GM12878 (cell line): ENCODE results near the gene ESPL1. TPM values are rescaled to one million over a fixed set of nuclear protein-coding genes. Genes with fewer than 3 reads are reported as not detected.

Source experiments
- ATAC-seq: fragments of 200-7000 bp; cut with Tn5 transposase; 3 replicates; pipeline ENCODE4 v1.9.1; 2020; ENCODE audit warnings: mild to moderate bottlenecking, moderate library complexity
- BruUV-seq: library from RNA; stranded (reverse); fragments of 400-500 nt; replicated peaks from 2 replicates; lab custom pipeline; 2021; lab: Mats Ljungman, UMichigan
- CTCF ChIA-PET: fragments of 300-600 bp; sonication (Branson Sonifier 250); formaldehyde crosslinking; extraction: SDS; loops from one replicate; lab custom pipeline; 2021; ENCODE audit warnings: inconsistent platforms; lab: Yijun Ruan, JAX
- POLR2A ChIA-PET: fragments of 350-600 bp; formaldehyde crosslinking; extraction: SDS; loops from one replicate; lab custom pipeline; 2021; ENCODE audit warnings: inconsistent platforms; lab: Charles Lee
- RAD21 ChIA-PET: fragments of 300-600 bp; sonication (Branson Sonifier 250); formaldehyde crosslinking; loops from one replicate; lab custom pipeline; 2023; ENCODE audit warnings: antibody characterized with exemption; ENCODE audit not compliant: unreplicated experiment; lab: Charles Lee
- SMC1A ChIA-PET: fragments of 300-600 bp; sonication (Branson Sonifier 250); formaldehyde crosslinking; loops from one replicate; lab custom pipeline; 2023; ENCODE audit not compliant: unreplicated experiment, uncharacterized antibody; lab: Charles Lee
- DNase-seq: peaks from one replicate; pipeline ENCODE4 v3.0.0-alpha.2; 2011; ENCODE audit warnings: low read depth, low spot score
- FAIRE-seq: peaks from 3 replicates; lab custom pipeline; 2011; peaks lifted over from hg19 to GRCh38; lab: Jason Lieb, UNC
- H2AFZ ChIP-seq: 2 replicates; pipeline ENCODE4 v1.6.0; 2011; ENCODE audit warnings: low read depth, low read length, control low read depth; ENCODE audit not compliant: control insufficient read depth
- H3K27ac ChIP-seq: 2 replicates; pipeline ENCODE4 v1.5.1; 2011; ENCODE audit warnings: control low read depth; ENCODE audit not compliant: control insufficient read depth, insufficient read depth
- H3K27me3 ChIP-seq, 2 experiments: replicated peaks in 1 of 2; 2 replicates each; pipeline versions ENCODE4 v1.6.0 to v1.6.1; 2011; ENCODE audit warnings: low read length in 1 of 2; ENCODE audit not compliant: control insufficient read depth in 2 of 2, insufficient read depth in 2 of 2
- H3K36me3 ChIP-seq, 2 experiments: 2 replicates each; pipeline ENCODE4 v1.5.1; 2011; ENCODE audit warnings: low read length in 1 of 2; ENCODE audit not compliant: control insufficient read depth in 2 of 2, insufficient read depth in 2 of 2
- H3K4me1 ChIP-seq: 2 replicates; pipeline ENCODE4 v1.6.1; 2011; ENCODE audit warnings: mild to moderate bottlenecking, low read length, moderate library complexity, mixed read lengths; ENCODE audit not compliant: control insufficient read depth, insufficient read depth
- H3K4me2 ChIP-seq: 2 replicates; pipeline ENCODE4 v1.6.0; 2011; ENCODE audit warnings: control low read depth; ENCODE audit not compliant: control insufficient read depth, insufficient read depth
- H3K4me3 ChIP-seq: fragments of 200-600 bp; sonication (generic); 2 replicates; pipeline ENCODE4 v1.5.1; 2016
- H3K79me2 ChIP-seq: 2 replicates; pipeline ENCODE4 v1.6.0; 2011; ENCODE audit warnings: low read length; ENCODE audit not compliant: control insufficient read depth, insufficient read depth
- H3K9ac ChIP-seq: 2 replicates; pipeline ENCODE4 v1.8.0; 2011; ENCODE audit warnings: low read length, control low read depth, mixed read lengths; ENCODE audit not compliant: control insufficient read depth, insufficient read depth
- H3K9me3 ChIP-seq: replicated peaks from 3 replicates; pipeline ENCODE4 v1.5.1; 2011; ENCODE audit warnings: mild to moderate bottlenecking, low read length; ENCODE audit not compliant: control insufficient read depth, insufficient read depth
- H4K20me1 ChIP-seq: 2 replicates; pipeline ENCODE4 v1.6.0; 2011; ENCODE audit not compliant: control insufficient read depth, insufficient read depth
- BCLAF1 ChIP-seq: fragments of 450-650 bp; IDR thresholded peaks from 2 replicates; pipeline ENCODE4 v1.6.1; 2017; ENCODE audit warnings: antibody characterized with exemption, mild to moderate bottlenecking, moderate library complexity
- CEBPB ChIP-seq, 2 experiments: fragments of 150-350 bp in 1 of 2; IDR thresholded peaks; 2 replicates each; pipeline ENCODE4 v1.6.1; 2012 to 2014; ENCODE audit warnings: low read depth in 2 of 2, low read length in 2 of 2, borderline replicate concordance in 1 of 2, inconsistent platforms in 1 of 2
- ELK1 ChIP-seq: IDR thresholded peaks from 2 replicates; pipeline ENCODE4 v1.6.1; 2012; ENCODE audit warnings: low read depth, low read length, improper control_type of control experiment
- MTA3 ChIP-seq: IDR thresholded peaks from 2 replicates; pipeline ENCODE4 v1.6.1; 2012; ENCODE audit warnings: low read length, inconsistent platforms, borderline replicate concordance
- RB1 ChIP-seq: fragments of 450-650 bp; formaldehyde crosslinking; IDR thresholded peaks from 2 replicates; pipeline ENCODE4 v1.6.1; 2017; ENCODE audit warnings: mild to moderate bottlenecking, borderline replicate concordance
- SKIL ChIP-seq: fragments of 450-650 bp; IDR thresholded peaks from 2 replicates; pipeline ENCODE4 v1.6.1; 2017; ENCODE audit warnings: mild to moderate bottlenecking, low read depth, inconsistent platforms; ENCODE audit not compliant: poor library complexity, severe bottlenecking
- SMAD5 ChIP-seq: IDR thresholded peaks from 2 replicates; pipeline ENCODE4 v1.6.1; 2016; ENCODE audit warnings: antibody characterized with exemption, low read depth
- SMC3 ChIP-seq: IDR thresholded peaks from 2 replicates; pipeline ENCODE4 v1.6.1; 2011; ENCODE audit warnings: low read length, improper control_type of control experiment, borderline replicate concordance
- STAT3 ChIP-seq: IDR thresholded peaks from 2 replicates; pipeline ENCODE4 v1.6.1; 2011; ENCODE audit warnings: low read depth, low read length, improper control_type of control experiment
- WGBS: methylation state at CpG from one replicate; pipeline ENCODE4 v1.1.6; 2016; ENCODE audit warnings: low lambda C conversion rate; ENCODE audit not compliant: insufficient replicate concordance, insufficient coverage; ENCODE audit errors: missing lambda C conversion rate; 5-methylcytosine and 5-hydroxymethylcytosine counted together
- in situ Hi-C: fragments of 300-500 bp; cut with MboI; formaldehyde crosslinking; loops from 9 replicates; pipeline ENCODE4 v1.14.3; 2018; ENCODE audit warnings: mixed read lengths
- intact Hi-C: fragments of 100-400 bp; cut with micrococcal nuclease; formaldehyde crosslinking; loops from one replicate; pipeline ENCODE4 v1.14.2; 2022; ENCODE audit not compliant: unreplicated experiment
- polyA plus RNA-seq, 11 experiments: library from polyadenylated mRNA; depleted of rRNA in 4 of 11; unstranded in 6 of 11; stranded (reverse) in 5 of 11; fragments of >200 nt; fragmentation: Nextera tagmentation in 4 of 11; fragmentation: Illumina TruSeq in 1 of 11; extraction: Ambion mirVana in 4 of 11; extraction: Trizol in 1 of 11; gene quantifications; 1 replicate in 1 of 11; 2 replicates in 10 of 11; pipeline versions ENCODE4 v1.2.1 to v1.2.3, GENCODE V29; 2011 to 2016; ENCODE audit warnings: inconsistent platforms in 2 of 11, missing spikeins in 2 of 11, low read depth in 1 of 11
- total RNA-seq, 4 experiments: library from RNA; depleted of rRNA in 3 of 4; stranded (reverse); fragments of >200 nt in 3 of 4; fragmentation: Illumina TruSeq in 1 of 4; extraction: Trizol in 1 of 4; gene quantifications; 2 replicates each; pipeline versions ENCODE4 v1.2.1 to v1.2.3, GENCODE V29; 2013 to 2021

The ESPL1 gene
- total and polyA plus RNA-seq, 10 of the 15 experiments (the other 5 are each of a cell fraction or from before 2014, with no cell fraction given), result 2.1 to 61.9 (median 21.2) TPM

GRCh38 chr12:53251477-53252348, 16.4 kb upstream of the ESPL1 start (continued):
- peak; percentile 65; the same call in 1 of the 2 replicates for TF ChIP-seq SMC3
- TF ChIP-seq STAT3, result no peak
- TF ChIP-seq MTA3, result no peak
- peak; percentile 25 for TF ChIP-seq SKIL
- no peak for TF ChIP-seq SMAD5
- TF ChIP-seq CEBPB (IDR thresholded peaks at IDR 0.05; ENCODE audit: borderline replicate concordance in 1 of 2, low read depth in 2 of 2, low read length in 2 of 2), result no peak

- TF ChIP-seq RB1 (peak; percentile 1; the same call in 1 of the 2 replicates), ELK1 (peak; percentile 20; the same call in 1 of the 2 replicates), SMC3 (peak; percentile 0; the same call in 1 of the 2 replicates), BCLAF1 (no peak)
- DNase-seq, result no peak
- H3K4me3 ChIP-seq, result peak overlapping the region; percentile 99
- no peaks in the 10 kb centered on the region for H3K27me3 ChIP-seq
- peak overlapping the region; percentile 66 for H3K27ac ChIP-seq
- intact Hi-C loops (loop anchor here (2.0 kb wide), 1 partner anchor 32 kb away; no protein-coding TSS in a partner anchor), in situ Hi-C loops (no loop called here)
- ChIA-PET POLR2A (interaction anchor here (1.0 to 4.0 kb wide), 4 partner anchors 16 to 71 kb away, joined by 4 to 19 read pairs (median 4); partner anchors contain the start of gene ESPL1), CTCF (interaction anchor here (0.9 to 7.4 kb wide), 14 partner anchors 15 to 186 kb away, joined by 3 to 136 read pairs (median 4); partner anchors contain the start of genes AAAS, ESPL1, ITGB7 and MYG1), RAD21 (interaction anchor here (0.9 to 4.3 kb wide), 4 partner anchors 16 to 92 kb away, joined by 3 to 101 read pairs (median 16); partner anchors contain the start of genes CSAD, ESPL1 and ZNF740), SMC1A (interaction anchor here (0.7 to 6.4 kb wide), 6 partner anchors 16 to 70 kb away, joined by 3 to 63 read pairs (median 6); partner anchors contain the start of genes ESPL1 and PFDN5)
- no peaks in the 10 kb centered on the region for H3K9me3 ChIP-seq
- H3K4me1 ChIP-seq, result peaks cover 28% of the 10 kb centered on the region
- peaks cover 13% of the 10 kb centered on the region for H3K79me2 ChIP-seq
- FAIRE-seq, result no peak
- 5% methylated on average over 19 of the region's 19 CpGs for WGBS
- peak overlapping the region; percentile 89 for H2AFZ ChIP-seq
- peak overlapping the region; percentile 91 for H3K9ac ChIP-seq
- H4K20me1 ChIP-seq, result no peaks in the 10 kb centered on the region
- peaks cover 0 to 4% of the 10 kb centered on the region in 2 experiments; a peak in 1 of 4 replicates for H3K36me3 ChIP-seq
- H3K4me2 ChIP-seq, result peak overlapping the region; percentile 73
- BruUV-seq, result TSS peak; percentile 84
- ATAC-seq, result peak; percentile 34
These were observed 15.7 kb upstream of the ESPL1 start for GRCh38 chr12:53252349-53252916.
